H1 (cell line): ENCODE results near the gene DOCK8. TPM values are rescaled to one million over a fixed set of nuclear protein-coding genes. Genes with fewer than 3 reads are reported as not detected.

ENCODE experiments used
- CHD7 ChIP-seq: fragments of 300-600 bp; sonication (generic); IDR thresholded peaks from 2 replicates; pipeline ENCODE4 v1.7.1; 2012; ENCODE audit warnings: low read length, moderate library complexity, mild to moderate bottlenecking, inconsistent platforms; ENCODE audit not compliant: insufficient replicate concordance
- RXRA ChIP-seq: IDR thresholded peaks from 2 replicates; pipeline ENCODE4 v1.6.1; 2011; ENCODE audit warnings: low read depth, mild to moderate bottlenecking, low read length, moderate library complexity; ENCODE audit not compliant: insufficient read depth
- SP1 ChIP-seq: IDR thresholded peaks from 2 replicates; pipeline ENCODE4 v1.6.1; 2011; ENCODE audit warnings: low read depth, low read length
- SP2 ChIP-seq: IDR thresholded peaks from 2 replicates; pipeline ENCODE4 v1.6.1; 2012; ENCODE audit warnings: mild to moderate bottlenecking, low read length, inconsistent platforms
- USF2 ChIP-seq: IDR thresholded peaks from 2 replicates; pipeline ENCODE4 v1.6.1; 2011; ENCODE audit warnings: low read length, improper control_type of control experiment
- polyA plus RNA-seq, 7 experiments: library from polyadenylated mRNA; depleted of rRNA in 3 of 7; stranded (reverse) in 5 of 7; unstranded in 2 of 7; fragments of >200 nt in 5 of 7; fragments of 200-250 nt in 2 of 7; gene quantifications; 1 replicate in 5 of 7; 2 replicates in 1 of 7; 4 replicates in 1 of 7; pipeline versions ENCODE4 v1.2.1 to v1.2.3, GENCODE V29; 2011 to 2013; ENCODE audit warnings: missing spikeins in 2 of 7, mixed read lengths in 2 of 7
- total RNA-seq: library from RNA; stranded (reverse); fragmentation: NEBNext Ultra II Directional; extraction: Animal tissue kit (Norgen Biotek cat#: 25700); gene quantifications from 2 replicates; pipeline ENCODE4 v1.2.1, GENCODE V29; 2021

Gene DOCK8
- total and polyA plus RNA-seq, 2 of the 8 experiments (the other 6 are each of a cell fraction or from before 2014, with no cell fraction given), result 0.57 to 2.0 TPM

GRCh38 chr9:494764-495163 lies 280.1 kb downstream of the DOCK8 start (continued):
- no peak for TF ChIP-seq SP1
- no peak for TF ChIP-seq SP2
- TF ChIP-seq RXRA, result no peak
- TF ChIP-seq USF2, result no peak
- no peak for TF ChIP-seq CHD7
